Endometrial microvascular endothelial cells (primary cell): ENCODE results near the gene DTX4. TPM values are rescaled to one million over a fixed set of nuclear protein-coding genes. Genes with fewer than 3 reads are reported as not detected.

Experiments used
- in situ Hi-C: cut with HindIII; loops from 2 replicates; pipeline ENCODE4 v1.10.0; 2017; ENCODE audit warnings: low sequenced_read_pairs, low pct_unique_long_range_greater_than_20kb; ENCODE audit errors: inconsistent ontology term
- total RNA-seq: library from RNA; depleted of rRNA; stranded (reverse); fragments of >200 nt; gene quantifications from one replicate; pipeline ENCODE4 v1.2.3, GENCODE V29; 2015; ENCODE audit errors: inconsistent ontology term

The DTX4 gene
- total RNA-seq, 1 donor from 2014 or later = not detected

- in situ Hi-C loops = no loop called here
Observed at GRCh38 chr11:59212222-59212621, 40.3 kb downstream of the DTX4 start.

DNA sequence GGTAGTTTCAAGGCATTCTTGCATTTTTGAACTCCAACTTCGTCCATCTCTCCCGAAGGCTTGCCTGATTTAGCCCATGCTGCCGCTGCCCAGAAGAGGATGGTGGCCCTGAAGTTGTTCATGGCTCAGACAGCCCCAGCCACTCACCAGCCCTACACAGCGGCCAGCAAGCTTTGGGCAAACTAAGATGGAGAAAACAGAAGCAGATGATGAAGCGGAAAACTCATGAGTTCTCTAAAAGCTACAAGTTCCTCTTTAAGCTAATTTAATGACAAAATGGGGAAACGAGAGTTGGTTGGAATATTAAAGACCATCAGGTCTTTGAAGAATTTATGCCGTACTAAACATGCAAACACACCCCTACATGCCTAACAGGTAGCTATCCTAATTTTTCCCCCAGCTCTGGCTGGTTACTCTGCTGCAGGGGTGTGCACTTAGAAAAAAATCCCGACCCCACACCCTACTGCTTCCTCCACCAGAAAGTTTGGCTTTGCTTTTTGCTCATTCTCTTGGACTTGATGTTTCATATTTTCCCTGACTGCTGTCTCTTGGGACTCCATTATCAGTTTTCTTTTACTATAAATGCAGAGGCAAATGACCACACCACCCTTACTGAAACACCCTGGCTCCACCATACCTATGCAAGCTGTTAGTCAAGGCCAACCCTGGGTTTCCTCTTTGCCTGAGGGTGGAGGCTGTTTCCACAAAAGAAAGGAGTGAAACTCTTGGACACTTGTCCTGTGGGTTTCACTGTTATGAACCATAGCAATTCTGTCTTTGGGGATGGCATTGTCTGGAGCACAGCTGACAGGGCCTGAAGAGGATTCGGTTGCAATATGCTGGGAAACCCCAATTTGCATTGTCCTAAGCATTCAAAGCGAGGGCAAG, 41.1 kb downstream of the DTX4 start, which contains the start of gene MPEG1:
TSS of gene MPEG1 (minus strand) at position 184 of the 888 bp plus-strand sequence. CDS start at position 122, 62 bp downstream.
- in situ Hi-C loops = no loop called here

DNA sequence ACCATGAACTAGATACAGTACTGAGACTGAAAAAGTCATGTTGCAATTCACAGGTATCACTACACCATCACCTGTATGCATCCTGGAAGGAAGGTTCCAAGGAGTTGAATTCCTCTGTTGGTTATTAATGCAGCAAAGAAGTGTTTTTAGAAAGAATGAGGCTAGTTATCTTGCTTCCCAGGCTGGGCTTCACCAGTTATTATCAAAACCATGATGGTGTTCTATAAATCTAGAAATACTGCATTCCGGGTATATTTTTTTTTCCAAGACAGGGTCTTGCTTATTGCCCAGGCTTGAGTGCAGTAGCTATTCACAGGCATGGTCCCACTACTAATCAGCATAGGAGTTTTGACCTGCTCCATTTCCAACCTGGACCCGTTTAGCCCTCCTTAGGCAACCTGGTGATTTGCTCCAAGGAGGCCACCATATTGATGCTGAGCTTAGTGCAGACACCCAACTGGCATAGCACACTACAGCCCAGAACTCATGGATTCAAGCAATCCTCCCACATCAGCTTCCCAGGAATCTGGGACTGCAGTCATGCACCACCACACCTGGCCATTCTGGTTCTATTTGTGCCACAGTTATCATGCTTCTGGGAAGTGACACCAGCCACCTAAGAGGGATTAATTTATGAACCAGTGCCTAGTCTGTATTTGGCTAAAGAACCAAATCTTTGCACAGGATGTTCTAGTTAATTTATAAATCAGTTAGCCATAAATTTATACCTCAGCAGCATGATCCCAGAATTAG, 42.4 kb downstream of the DTX4 start:
- in situ Hi-C loops = no loop called here

DNA sequence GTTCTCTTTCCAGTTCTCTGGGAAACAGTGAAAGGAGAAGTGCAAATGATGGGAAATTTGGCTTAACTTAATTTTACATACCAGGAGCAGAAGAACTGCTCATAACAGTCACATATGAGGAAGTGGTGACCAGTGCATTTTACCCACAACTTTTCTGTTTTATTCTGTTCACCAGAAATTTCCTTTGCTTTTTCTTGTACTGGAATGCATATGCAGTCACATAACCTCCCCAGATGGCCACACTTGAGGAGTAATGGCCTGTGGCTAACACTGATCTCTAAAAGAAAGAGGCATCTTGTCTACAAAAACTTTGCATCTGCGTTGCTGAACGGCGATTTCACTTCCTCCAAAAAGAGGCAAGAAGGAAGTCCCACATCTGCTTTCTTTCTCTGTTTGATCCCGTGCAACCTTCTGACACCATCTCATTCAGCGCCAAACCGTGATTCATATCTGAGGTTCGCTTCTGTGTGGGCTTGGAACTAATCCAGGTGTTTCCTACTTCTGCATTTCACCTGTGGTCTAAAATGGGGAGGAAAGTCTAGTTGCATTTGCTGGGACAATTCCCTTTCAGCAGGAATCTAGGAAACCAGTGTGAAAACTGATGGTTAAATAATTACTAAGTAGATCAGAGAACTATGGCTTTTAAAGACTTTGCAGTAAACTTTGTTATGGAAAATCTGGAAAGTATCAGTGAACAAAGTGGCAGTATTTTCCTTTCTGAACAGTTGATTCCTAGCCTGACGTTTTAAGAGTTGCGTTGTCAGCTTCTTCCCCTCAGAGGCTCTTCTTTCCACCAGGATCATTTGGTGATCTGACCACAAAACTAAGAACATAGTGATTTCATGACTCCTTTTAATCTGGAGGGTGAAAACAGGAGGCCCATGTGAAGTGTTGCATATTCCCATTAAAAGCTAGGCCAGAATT, 45.0 kb downstream of the DTX4 start:
- in situ Hi-C loops = no loop called here

DNA sequence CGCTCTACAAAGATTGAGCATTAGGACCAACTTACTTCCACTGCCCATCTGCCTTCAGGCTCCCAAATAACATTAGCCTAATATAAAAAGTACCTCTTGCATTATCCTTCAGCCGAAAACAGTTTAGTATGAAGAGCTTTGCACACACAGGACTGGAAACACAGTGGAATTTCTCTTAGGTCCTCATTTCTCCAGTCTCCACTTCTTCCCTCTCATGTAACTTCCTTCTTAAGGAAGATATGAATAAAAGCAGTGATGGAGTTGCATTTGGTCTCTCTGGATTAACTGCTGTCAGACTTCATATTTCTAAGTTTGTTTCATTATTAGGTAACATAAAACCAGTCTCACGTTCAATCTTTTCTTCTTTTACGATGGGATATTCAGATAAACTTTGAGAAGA, 46.4 kb downstream of the DTX4 start:
- in situ Hi-C loops = no loop called here

DNA sequence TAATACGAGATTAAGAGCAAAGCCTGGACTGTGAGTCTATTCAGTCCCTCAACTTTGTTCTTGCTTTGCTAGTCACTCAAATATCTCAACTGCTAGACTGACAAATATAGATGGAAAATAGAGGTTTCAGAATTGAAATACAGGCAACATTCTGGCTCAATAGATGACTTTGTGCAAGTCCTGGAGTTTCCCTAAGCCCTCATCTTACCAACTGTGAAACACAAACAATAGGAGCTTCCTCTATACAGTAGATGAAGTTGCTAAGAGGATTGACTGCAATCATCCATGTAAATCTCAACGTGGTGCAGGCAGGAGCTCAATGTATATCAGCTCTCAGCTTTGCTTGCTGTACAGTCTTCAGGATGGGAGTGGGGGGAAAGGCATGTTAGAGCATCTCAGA, 47.0 kb downstream of the DTX4 start:
- in situ Hi-C loops = no loop called here

GRCh38 chr11:59219836-59220235, 47.9 kb downstream of the DTX4 start:
- in situ Hi-C loops = no loop called here

- in situ Hi-C loops = no loop called here
Observed at GRCh38 chr11:59221441-59221840, 49.5 kb downstream of the DTX4 start.

GRCh38 chr11:59222464-59223060, 50.6 kb downstream of the DTX4 start:
- in situ Hi-C loops = no loop called here

- in situ Hi-C loops = no loop called here
Observed at GRCh38 chr11:59223177-59223576, 51.2 kb downstream of the DTX4 start.

GRCh38 chr11:59223611-59224010, 51.7 kb downstream of the DTX4 start:
- in situ Hi-C loops = no loop called here

DNA sequence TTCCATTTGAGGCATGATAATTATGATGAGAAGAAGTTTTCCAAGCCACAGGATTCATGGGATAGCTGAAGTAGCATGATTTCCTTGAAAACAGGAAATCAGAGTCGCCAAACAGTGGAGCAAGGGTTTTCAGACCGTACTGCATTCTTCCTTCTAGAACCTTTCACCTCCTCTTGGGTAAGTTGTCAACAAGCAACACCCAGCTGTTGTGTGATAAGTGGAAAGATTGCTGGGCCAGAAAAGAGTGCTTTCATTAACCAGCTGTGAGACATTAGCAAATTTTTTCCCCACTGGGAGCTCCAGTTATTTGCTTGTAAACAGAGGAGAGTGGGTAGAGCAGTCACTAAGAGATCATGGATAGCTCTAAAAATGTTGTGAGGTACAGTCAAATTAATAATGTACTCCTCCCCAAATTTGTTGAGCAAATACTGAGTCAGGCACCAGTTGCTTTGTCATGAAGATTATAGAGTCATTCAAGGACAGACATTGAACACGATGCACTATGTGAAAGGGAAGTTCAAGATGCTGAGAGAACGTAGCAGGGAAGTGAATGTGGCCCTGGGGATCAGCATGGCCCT, 52.5 kb downstream of the DTX4 start:
- in situ Hi-C loops = no loop called here

DNA sequence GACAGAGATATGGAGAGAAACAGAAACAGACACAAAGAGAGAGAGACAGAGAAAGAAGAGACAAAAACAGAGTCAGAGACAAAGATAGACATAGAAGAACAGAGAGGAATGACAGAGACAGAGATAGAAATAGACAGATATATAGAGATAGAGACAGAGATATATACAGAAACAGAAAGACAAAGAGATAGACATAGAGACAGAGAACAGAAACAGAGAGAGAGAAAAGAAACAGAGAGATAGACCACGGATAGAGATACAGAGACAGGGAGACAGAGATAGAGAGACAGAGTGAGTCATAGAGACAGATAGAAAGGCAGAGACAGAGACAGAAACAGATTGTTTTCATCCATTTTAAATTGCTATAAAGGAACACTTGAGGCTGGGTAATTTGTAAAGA, 53.1 kb downstream of the DTX4 start:
- in situ Hi-C loops = no loop called here

GRCh38 chr11:59226396-59226795, 54.5 kb downstream of the DTX4 start:
- in situ Hi-C loops = no loop called here

GRCh38 chr11:59240322-59240721, 68.4 kb downstream of the DTX4 start:
- in situ Hi-C loops = no loop called here

GRCh38 chr11:59243633-59244032, 71.7 kb downstream of the DTX4 start:
- in situ Hi-C loops = no loop called here

DNA sequence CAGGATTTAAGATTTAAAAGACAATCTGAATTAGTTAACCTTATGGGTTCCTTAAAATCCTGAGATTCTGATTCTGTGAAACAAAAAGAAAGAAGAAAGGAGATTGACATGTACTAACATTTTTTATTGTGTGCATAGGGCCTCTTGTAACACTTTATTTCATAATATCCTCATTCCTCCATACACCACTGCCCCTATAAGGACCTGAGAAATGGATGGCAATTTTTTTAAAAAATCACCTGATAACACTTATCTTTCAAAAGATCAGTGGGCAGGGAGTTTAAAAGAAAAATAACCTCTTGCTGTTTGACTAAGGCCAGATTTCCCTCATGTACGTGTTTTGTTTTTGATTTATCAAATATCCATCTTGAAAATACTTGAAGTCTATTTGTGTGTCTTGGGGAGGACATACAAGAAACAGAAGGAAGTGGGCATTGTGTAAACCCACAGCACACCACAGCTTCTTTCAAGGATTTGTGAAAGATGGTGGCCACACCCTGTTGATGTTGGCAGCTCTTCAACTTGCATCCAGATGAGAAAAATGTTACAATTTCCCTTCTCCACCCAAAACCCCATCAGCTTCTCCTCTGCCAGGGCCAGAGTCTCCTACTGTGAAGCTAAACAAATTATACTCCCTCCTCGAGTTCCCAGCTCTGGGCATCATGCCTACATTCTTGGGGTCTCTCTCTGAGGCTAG, 75.7 kb downstream of the DTX4 start:
- in situ Hi-C loops = no loop called here

DNA sequence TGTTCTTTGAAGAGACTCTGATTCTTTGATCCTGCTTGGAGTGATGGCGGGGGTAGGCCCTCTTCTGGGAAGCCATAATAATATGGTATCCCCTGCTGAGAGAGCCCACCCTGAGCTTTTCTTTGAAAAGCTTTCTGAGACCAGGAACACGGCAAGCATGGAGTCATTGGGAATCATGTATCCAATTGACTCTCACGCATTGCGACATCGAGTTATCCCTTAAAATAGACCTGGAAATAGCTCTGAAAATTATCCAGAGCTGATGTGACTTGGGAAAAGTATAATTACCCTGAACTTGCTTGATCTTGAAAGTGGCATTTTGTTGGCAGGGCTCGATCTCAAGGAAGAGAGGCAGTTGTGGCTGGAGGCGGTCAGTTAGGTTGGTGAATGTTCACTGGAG, 77.6 kb downstream of the DTX4 start:
- in situ Hi-C loops = no loop called here
